SU-DHL-6 (cell line): ENCODE results near the gene REXO5.

Experiments used
- CTCF ChIP-seq: fragments of 200-600 bp; sonication (generic); IDR thresholded peaks from one replicate; pipeline ENCODE4 v1.5.1; 2017; ENCODE audit warnings: antibody characterized with exemption, mild to moderate bottlenecking, low read length, moderate library complexity; ENCODE audit not compliant: insufficient read depth, poor library complexity, severe bottlenecking
- EZH2phosphoT487 ChIP-seq: fragments of 200-600 bp; sonication (generic), shearing (Covaris generic); conservative IDR thresholded peaks from 2 replicates; pipeline ENCODE4 v1.6.1; 2018; ENCODE audit warnings: mild to moderate bottlenecking, antibody characterized with exemption, low read length, moderate library complexity, mixed read lengths

- TF ChIP-seq CTCF (no peak), EZH2phosphoT487 (no peak)
Observed at GRCh38 chr16:20765732-20766131, 40.6 kb upstream of the REXO5 start.
